CD4-positive, alpha-beta T cell treated with Interleukin-2 at 100 ng/mL for 4 hours (primary cell): ENCODE data around the gene CPT1A.
"Not testable (repeated sequence)": the region's sequence is repeated elsewhere in the genome, so short reads cannot be mapped to it uniquely, and the experiment has no call there.

Source experiments
- DNase-seq: peaks from one replicate; pipeline ENCODE4 v3.0.0-alpha.2; 2020; ENCODE audit warnings: low spot score

CPT1A gene

DNA sequence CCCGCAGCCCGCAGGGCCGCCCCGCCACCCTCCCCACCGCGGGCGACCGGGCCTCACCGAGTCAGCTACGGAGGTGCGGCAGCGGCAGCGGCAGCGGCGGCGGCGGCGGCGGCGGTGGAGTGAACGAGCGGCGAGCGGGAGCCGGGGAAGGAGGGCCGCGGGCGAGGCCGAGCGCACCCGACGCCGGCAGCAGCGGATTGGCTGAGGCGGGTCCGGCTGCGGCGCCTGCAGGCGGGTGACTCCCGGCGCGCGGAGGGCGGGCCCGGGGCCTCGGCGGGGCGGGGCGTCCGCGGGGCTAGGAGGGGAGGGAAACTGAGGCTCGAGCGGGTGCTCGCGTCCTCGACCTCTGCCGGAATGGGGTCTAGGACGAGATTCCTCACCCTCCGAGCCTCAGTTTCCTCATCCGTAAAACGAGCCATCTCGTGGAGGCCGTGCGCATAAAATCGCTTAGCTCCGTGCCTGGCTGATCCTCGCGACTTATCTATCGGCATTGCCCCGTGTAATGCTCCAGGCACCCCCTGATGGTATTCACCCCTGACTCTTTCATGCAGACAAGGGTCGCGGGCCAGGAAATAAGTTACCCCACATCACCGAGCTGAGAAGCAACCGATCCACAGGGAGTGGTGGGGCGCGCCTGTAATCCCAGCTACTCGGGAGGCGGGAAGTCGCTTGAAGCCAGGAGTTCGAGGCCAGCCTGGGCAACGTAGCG, at the start of gene CPT1A:
Gene CPT1A, minus strand, starts transcription at position 199 of the 709 bp plus-strand sequence. CDS start 26,442 bp downstream, outside the sequence.
- DNase-seq = peak; percentile 65

DNA sequence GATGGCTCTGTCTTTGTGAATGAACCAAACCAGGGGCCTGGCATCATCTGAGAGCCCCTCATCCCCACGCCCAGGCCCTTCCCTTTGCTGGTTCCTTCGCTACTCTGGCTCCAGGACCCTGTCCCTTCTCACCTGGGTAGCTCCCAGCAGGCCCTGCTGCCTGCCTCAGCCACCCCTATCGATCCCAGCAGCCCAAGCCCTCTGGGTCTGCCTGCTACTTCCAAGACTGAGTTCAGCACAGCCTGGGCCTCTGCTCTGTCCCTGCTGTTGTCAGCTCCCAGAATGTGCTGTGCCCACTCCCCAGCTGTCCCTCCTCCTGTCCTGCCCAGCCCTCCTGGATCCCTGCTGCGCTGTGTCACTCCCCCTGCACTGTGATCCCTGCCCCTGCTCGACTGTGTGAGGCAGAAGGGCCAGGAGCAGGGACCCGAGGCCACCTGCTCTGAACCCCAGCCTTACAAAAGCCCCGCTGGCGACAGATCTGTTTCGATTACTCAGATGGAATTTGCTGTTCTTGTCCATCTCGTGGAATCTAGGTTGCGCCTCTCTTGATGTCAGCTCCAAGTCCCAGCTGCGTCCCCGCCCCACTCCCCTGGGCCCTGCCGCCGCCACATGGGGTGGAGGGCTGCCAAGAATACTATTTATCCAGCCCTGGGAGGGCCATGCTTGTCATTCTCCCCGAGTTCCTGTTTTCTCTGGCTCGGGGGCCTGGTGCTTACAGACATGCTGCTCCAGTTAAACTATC, 48.9 kb upstream of the CPT1A start:
- DNase-seq = no peak

DNA sequence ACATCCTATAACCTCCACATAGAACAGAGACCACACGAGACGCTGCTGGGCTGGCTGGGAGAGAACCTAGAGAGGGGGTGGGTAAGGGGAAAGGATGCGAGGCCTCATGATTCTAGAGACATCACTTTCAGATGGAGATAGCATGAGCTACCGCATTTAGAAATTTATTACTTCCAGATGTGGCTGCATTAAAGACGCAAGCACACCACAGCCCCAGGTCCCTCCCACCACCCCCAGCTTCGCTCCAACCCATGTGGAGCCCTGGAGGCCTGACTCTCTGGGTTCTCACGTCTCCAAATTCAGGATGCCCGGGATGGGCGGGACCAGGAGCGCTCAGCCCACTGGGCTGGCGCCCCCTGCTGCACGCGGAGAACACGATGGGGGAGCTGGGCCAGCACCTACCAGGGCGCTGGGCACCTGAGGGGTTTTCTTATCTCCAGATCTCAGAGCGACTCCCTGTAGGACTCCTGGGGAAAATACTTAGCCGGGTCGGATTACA, 48.3 kb upstream of the CPT1A start:
- DNase-seq = no peak

DNA sequence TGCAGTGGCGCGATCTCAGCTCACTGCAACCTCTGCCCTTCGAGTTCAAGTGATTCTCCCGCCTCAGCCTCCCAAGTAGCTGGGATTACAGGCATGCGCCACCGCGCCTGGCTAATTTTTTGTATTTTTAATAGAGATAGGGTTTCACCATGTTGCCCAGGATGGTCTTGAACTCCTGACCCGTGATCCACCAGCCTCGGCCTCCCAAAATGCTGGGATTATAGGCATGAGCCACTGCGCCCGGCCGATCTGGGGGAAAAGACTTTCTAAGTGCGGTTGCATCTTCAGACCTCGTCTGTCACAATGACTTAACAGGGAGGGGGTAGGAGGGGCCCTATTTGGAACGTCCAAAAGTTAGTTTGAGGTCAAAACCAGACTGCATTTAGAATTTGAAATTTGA, 43.1 kb upstream of the CPT1A start:
- not testable (repeated sequence) for DNase-seq

DNA sequence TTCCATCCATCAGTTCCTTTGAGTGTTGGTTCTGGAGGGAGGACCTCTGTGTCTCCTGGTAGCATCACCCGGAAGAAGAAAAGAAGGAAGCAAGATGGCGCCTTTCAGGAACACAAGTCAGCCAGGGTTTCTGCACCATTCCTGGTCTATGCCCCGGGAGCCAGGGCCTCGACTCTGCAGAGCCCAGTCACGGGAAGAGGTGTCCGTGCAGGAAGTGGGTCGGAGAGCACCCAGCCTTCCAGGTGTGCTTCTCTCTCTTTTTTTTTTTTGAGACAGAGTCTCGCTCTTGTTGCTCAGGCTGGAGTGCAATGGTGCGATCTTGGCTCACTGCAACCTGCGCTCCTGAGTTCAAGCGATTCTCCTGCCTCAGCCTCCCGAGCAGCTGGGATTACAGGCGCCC, 40.7 kb upstream of the CPT1A start:
- no peak for DNase-seq

DNA sequence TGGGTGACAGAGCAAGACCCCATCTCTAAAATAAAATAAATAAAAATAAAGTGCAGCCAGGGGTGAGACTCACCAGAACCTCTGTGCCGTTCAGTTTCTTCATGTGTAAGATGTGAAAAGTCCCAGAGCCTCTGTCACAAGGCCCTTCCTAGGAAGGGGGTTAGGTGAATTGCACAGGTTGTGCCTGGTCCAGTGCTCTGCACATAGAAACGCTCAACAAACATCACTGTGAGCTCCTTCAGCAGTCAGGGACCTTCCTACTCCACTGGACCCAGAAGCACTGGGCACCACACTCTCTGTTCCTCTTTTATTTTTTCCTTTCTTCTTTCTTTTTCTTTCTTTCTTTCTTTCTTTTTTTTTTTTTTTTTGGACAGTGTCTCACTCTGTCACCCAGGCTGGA, 39.6 kb upstream of the CPT1A start:
- no peak for DNase-seq

DNA sequence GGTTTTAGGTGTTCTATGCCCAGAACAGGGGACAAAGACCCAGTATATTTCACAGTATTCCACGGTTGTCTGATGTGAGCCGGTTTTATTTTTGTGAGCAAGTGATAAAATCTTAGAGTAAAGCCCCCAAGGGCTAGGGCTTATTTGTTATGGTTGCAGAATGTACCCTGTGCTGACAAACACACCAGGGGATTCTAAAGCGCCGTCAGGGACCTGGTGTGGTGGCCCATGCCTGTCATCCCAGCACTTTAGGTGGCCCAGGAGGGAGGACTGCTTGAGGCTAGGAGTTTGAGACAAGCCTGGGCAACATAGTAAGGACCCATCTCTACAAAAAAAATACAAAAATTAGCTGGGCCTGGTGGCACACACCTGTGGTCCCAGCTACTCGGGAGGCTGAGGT, 39.1 kb upstream of the CPT1A start:
- no peak for DNase-seq

DNA sequence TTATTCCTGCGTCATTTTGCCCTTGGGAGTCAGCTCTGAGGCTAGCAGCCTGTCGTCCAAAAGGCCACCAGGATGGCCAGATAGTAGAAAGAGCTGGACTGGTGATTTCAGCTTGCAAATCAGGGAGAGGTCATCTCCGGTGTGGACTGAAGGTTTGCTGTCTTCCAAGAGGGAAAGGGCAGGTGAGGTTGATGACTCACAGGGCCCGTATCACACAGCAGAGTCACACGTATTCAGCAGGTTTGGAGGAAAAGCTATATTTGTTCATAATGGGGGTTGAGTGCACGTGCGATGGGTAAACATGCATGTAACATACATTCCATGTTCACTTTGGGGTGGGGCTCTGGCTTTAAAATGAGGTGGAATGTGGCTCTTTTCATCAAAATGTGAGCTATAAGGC, 36.3 kb upstream of the CPT1A start:
- DNase-seq = no peak

DNA sequence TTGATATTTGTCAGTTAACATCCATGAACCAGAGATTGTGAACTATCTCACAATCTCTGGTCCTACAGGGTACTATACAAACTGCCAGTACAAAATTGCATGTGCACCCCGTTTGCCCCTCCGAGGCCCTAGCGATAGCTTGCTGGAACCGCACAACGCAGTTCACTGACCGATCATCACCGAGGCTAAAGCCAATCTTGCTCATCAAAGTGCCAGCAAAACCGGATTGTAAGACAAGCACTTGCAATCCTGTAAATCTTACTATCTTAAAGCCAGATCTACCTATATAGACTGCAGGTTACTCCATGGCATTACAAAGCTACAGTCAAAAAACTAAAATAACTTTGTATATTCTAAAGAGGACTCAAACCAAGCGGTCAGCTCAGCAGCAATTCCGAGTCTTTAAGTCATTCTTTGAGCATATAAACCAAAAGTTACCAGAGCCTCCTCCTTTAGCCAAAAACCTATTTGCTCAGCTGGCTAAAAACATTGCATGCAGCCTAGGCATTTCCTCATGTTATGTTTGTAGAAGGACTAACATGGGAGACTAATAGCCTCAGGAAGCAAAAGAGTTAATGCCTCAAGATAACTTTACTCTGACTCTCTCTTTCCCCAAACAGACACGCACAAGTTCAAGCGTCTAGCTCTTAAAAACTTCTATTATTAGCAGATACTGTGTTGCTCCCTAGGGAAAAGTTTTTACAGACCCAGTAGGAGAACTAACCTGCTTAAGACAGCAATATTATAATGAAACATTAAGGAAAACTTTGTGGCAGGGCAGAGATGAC, 30.7 kb upstream of the CPT1A start:
- no peak for DNase-seq

DNA sequence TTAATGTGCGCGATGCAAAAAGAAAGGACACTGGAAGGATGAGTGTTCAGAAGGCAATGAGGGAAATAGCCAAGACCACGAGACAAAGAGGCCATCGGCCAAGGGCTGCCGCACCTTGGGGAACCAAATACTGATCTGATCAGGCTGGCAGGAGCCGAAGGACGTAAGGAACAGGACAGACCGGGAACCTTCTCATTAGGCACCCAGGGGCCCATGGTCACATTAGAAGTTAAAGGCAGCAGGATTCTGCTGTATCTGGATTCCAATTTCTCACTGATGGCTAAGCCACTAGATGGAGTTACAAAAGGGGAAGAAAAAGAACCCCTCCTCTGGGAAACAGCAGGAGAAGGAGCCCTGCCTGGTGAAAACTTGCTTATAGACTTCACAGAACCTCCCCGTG, 28.8 kb upstream of the CPT1A start:
- DNase-seq = no peak

DNA sequence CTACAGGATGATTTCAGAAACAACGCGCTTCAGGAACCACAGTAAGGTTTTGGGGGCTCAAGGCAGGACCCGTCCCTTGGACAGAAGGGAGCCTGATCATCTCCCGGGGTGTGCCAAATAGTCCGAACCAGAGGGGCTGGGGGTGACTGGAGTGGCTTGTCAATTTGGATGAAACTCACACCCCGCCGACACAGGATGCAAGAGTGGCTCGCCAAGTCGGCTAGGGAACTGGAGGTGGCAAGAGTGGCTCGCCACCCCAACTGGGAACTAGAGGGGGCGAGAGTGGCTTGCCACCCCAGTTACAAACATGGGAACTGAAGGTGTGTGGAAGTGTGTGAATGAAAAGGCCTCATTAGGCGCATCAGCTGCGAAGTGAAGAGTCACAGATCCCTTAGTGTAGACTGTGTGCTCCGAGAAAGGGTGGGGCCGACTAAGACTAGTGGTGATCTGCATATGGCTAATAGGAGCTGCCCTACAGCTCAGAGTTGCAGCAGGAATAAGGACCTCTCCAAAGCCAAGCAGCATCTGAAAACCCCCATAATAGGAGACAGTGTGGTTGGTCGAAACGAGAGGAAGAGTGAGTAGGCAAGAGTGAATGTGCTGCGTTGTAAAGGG, 26.6 kb upstream of the CPT1A start:
- DNase-seq = no peak

DNA sequence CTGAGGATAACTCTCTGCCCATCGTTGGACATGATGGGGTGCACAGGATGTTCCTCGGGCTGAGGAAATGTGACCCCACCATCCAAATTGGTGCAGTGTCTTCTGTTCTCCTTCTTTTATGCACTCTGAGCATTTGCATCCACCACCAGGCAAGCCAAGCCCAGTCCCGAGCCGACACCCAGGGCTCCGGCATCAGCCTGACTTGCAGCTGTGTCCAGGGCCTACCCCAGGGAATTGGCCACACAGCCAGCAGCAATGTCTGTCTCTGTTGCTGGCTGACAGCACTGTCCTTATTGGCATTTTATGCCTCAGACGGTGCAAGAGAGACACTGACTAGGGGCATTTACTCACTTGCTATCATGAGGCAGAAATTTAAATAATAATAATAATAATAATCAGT, 25.4 kb upstream of the CPT1A start:
- no peak for DNase-seq

DNA sequence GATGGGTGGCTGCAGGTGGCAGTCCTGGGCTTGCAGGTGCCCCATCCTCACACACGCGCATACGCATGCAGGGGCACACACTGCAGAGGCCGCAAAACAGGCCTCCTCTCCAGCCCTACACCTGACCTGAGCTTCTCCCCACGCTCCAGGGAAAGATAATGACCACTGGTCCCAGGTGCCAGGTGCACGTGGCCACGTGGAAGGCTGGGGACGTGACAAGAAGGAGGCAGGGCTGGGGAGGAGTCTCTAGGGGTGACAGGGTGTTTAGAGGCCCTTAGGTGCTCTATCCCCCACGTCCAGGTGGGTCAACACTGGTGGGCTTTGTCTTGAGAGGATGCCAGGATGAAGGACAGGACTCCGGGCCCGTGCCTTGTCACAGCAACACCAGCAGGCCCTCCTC, 23.5 kb upstream of the CPT1A start:
- DNase-seq = no peak

DNA sequence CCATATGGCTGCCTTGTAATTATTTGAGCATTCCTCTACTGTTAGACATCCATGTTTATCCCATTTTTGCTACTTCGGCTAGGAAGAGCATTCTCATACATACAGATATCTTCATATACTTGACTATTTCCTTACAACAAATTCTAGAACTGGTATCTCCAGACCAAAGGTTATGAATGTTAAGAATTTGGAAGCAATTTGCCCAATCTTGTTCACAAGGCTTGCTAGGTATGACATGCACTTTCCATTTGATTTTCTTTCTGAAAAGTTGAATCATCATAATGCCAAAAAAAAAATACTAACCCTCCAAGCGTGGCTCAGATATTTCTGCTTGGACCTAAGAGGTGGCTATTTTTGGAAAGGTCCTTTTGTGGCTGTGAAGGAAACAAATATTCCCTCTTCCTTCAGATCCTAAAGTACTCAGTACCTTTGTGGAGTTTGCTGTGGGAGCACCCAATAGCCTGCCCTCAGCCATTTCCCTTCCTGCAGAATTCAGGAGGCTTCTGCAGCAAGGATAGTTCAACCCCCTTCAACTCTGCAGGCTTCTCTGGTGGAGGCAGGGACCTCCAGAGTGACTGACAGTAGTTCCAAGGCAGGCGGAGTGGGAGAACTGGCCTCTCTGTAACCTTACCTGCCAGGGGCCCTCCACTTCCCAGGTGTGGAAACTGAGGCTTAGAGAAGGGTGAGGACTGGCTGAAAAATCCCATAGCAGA, 22.0 kb upstream of the CPT1A start:
- no peak for DNase-seq

DNA sequence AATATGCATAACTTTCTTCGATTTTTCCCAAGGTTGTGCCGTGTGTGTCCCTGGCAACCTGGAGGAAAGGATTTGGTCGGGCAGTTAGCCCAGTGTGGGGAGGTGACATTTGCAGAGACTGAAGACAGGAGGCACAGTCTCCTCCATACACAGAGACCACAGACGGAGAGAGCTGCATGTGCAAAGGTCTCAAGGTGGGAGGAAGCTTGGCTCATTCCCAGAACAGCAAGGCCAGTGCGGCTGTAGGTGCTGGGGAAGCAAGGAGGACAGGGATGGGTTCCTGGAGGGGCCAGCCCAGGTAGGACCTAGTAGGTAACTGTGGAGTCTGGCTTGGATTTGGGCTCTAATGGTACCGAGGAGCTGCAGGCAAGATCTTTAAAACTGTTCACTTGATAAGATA, 20.7 kb upstream of the CPT1A start:
- no peak for DNase-seq

DNA sequence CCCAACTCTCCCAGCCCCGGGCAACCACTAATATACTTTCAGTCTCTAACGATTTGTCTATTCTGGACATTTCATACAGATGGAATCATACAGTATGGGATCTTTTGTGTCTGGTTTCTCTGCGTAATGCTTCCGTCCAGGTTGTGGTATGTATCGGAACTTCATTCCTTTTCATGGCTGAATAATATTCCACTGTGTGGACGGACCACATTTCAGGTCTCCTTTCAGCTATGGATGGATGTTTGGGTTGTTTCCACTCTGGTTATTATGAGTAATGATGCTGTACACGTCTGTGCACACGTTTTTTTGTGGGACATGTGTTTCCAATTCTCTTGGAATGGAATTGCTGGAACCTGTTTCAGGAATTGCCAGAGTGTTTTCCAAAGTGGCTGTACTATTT, 17.4 kb upstream of the CPT1A start:
- no peak for DNase-seq

DNA sequence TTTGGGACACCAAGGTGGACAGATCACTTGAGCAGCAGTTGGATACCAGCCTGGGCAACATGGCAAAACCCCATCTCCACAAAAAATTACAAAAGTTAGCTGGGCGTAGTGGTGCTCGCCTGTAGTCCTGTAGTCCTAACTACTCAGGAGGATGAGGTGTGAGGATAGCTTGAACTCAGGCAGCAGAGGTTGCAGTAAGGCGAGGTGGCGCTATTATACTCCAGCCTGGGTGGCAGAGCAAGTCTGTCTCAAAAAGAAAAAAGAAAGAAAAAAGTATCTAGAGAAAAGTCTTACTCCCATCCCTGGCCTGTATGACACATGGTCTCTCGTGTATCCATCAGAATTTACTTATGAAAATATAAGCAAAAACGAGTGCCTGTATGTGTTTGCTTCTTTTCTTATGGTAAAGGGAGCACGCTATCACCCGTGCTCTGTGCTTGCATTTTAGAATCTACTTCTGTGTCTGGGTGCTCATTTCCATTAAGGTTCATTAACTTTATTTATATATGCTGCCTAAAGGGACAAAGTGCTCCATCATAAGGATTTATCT, 15.4 kb upstream of the CPT1A start:
- DNase-seq = no peak

DNA sequence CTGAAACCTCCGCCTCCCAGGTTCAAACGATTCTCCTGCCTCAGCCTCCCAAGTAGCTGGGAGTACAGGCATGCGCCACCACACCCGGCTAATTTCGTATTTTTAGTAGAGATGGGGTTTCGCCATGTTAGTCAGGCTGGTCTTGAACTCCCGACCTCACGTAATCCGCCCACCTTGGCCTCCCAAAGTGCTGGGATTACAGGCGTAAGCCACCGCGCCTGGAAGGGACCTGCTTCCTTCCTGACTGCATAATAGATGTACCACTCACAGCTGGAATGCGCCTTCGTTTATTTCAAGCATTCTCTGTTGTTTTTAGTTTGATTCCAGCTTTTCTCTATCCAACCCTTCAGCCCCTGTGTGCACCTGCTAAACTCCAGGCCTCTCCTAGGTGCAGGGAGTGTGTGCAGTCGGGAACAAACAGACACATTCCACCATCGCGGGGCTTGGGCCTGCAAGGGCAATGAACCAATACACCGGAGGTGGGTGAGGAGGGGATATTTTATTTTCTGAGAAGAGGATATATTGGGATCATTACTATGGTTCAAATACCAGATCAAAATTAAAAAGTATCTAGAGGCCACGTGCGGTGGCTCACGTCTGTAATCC, 14.8 kb upstream of the CPT1A start:
- DNase-seq = not testable (repeated sequence)

DNA sequence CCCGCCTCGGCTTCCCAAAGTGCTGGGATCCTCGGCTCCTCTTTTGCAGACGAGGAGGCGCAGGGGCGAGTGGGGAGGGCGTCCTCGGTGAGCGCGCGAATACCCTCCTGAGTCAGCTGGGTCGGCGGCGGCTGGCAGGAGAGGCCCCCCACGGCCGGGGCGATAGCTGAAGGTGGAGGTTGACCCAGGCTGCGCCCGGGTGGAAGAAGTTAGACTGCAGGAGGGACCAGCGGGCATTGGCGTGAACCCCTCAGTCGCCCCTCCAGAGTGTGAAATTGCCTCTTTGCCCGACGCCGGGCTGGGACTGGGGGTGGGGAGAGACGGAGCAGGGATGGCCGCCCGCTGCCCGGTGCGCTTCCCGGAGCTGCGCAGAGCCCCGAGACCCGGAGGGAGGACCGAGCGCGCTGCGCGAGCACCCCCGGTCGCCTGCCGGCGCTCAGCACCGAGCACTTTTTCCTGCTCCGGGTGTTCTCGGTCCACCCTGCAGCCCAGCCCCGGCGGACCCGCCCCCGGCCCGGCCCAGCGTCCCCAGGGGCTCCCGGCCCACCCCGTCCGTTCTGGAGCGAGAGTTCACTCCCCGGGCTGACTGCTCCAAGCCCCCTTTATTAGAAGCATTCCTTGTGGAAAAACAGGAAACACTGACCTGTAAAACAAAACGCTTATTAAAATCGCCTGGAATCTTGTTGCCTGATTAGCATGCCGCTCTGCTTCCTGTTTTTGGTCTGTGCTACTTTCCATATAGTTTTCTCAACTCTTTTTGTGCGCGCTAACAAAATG, 13.7 kb upstream of the CPT1A start:
- peak; percentile 14 for DNase-seq
